HepG2 (cell line): ENCODE measurements around the gene GGNBP2. TPM values are rescaled to one million over a fixed set of nuclear protein-coding genes. Genes with fewer than 3 reads are reported as not detected.

ENCODE experiments used
- DMAP1 ChIP-seq: IDR thresholded peaks from 2 replicates; pipeline ENCODE4 v1.6.1; 2016
- MAFK ChIP-seq, 2 experiments: IDR thresholded peaks in 1 of 2; conservative IDR thresholded peaks in 1 of 2; 2 replicates each; pipeline ENCODE4 v1.6.1; 2011; ENCODE audit warnings: improper control_type of control experiment in 2 of 2, low read length in 2 of 2
- MIXL1 ChIP-seq: IDR thresholded peaks from 2 replicates; pipeline ENCODE4 v1.6.1; 2016
- NFE2 ChIP-seq: sonication (generic); formaldehyde crosslinking; IDR thresholded peaks from 2 replicates; pipeline ENCODE4 v1.4.0; 2020; ENCODE audit warnings: missing genetic modification reagents
- PRMT3 ChIP-seq: sonication (generic); formaldehyde crosslinking; IDR thresholded peaks from 2 replicates; pipeline ENCODE4 v1.8.1; 2022; ENCODE audit warnings: low read depth, mild to moderate bottlenecking, moderate library complexity, missing genetic modification reagents, borderline replicate concordance
- RAD51 ChIP-seq: fragments of 450-650 bp; IDR thresholded peaks from 2 replicates; pipeline ENCODE4 v1.6.1; 2016; ENCODE audit warnings: borderline replicate concordance
- SAFB2 ChIP-seq: sonication (generic); formaldehyde crosslinking; IDR thresholded peaks from 2 replicates; pipeline ENCODE4 v1.5.1; 2020; ENCODE audit warnings: missing genetic modification reagents, low read depth, mild to moderate bottlenecking, borderline replicate concordance
- SIX4 ChIP-seq: sonication (generic); formaldehyde crosslinking; IDR thresholded peaks from 2 replicates; pipeline ENCODE4 v1.4.0; 2020; ENCODE audit warnings: missing genetic modification reagents
- STAG1 ChIP-seq: sonication (generic); formaldehyde crosslinking; IDR thresholded peaks from 2 replicates; pipeline ENCODE4 v1.4.0; 2020; ENCODE audit warnings: missing genetic modification reagents
- YEATS4 ChIP-seq: sonication (generic); formaldehyde crosslinking; IDR thresholded peaks from 2 replicates; pipeline ENCODE4 v1.4.0; 2020; ENCODE audit warnings: missing genetic modification reagents, borderline replicate concordance
- ZNF121 ChIP-seq: sonication (generic); formaldehyde crosslinking; IDR thresholded peaks from 2 replicates; pipeline ENCODE4 v1.5.0; 2020; ENCODE audit warnings: mild to moderate bottlenecking, missing genetic modification reagents
- ZNF558 ChIP-seq: sonication (generic); formaldehyde crosslinking; IDR thresholded peaks from 2 replicates; pipeline ENCODE4 v1.9.0; 2022; ENCODE audit warnings: mild to moderate bottlenecking, missing genetic modification reagents, borderline replicate concordance
- ZNF749 ChIP-seq: sonication (generic); formaldehyde crosslinking; IDR thresholded peaks from 2 replicates; pipeline ENCODE4 v1.8.0; 2022; ENCODE audit warnings: mild to moderate bottlenecking, missing genetic modification reagents, moderate library complexity, borderline replicate concordance
- ZNF773 ChIP-seq: sonication (generic); formaldehyde crosslinking; IDR thresholded peaks from 2 replicates; pipeline ENCODE4 v1.4.0; 2020; ENCODE audit warnings: missing genetic modification reagents, borderline replicate concordance
- polyA plus RNA-seq, 8 experiments: library from polyadenylated mRNA; depleted of rRNA in 3 of 8; stranded (reverse) in 7 of 8; unstranded in 1 of 8; fragments of >200 nt; fragmentation: Illumina TruSeq in 4 of 8; extraction: Trizol in 4 of 8; gene quantifications; 2 replicates each; pipeline versions ENCODE4 v1.2.1 to v1.2.3, GENCODE V29; 2011 to 2016; ENCODE audit warnings: low read depth in 4 of 8, missing spikeins in 1 of 8, mixed read lengths in 1 of 8; ENCODE audit not compliant: insufficient read depth in 1 of 8
- total RNA-seq, 5 experiments: library from RNA; depleted of rRNA; stranded (reverse); fragments of >200 nt; fragmentation: Illumina TruSeq; extraction: Trizol; gene quantifications; 2 replicates each; pipeline ENCODE4 v1.2.3, GENCODE V29; 2016; ENCODE audit warnings: low read depth in 1 of 5
- TF ChIP-seq, protein P1 (sequence below): sonication (generic); formaldehyde crosslinking; IDR thresholded peaks from 2 replicates; pipeline ENCODE4 v1.5.0; 2020; ENCODE audit warnings: mild to moderate bottlenecking, missing genetic modification reagents, borderline replicate concordance
- TF ChIP-seq, protein P2 (sequence below): IDR thresholded peaks from 2 replicates; pipeline ENCODE4 v1.6.1; 2016; ENCODE audit warnings: missing compliant biosample characterization, missing genetic modification reagents, borderline replicate concordance
- TF ChIP-seq, protein P3 (sequence below): sonication (generic); formaldehyde crosslinking; IDR thresholded peaks from 2 replicates; pipeline ENCODE4 v1.4.0; 2020; ENCODE audit warnings: missing genetic modification reagents
- TF ChIP-seq, protein P4 (sequence below): sonication (generic); formaldehyde crosslinking; IDR thresholded peaks from 2 replicates; pipeline ENCODE4 v1.5.0; 2020; ENCODE audit warnings: missing genetic modification reagents

GGNBP2 gene
- total and polyA plus RNA-seq, 2 of the 13 experiments (the other 11 are each of a cell fraction or from before 2014, with no cell fraction given), result 53.3 to 84.2 TPM

DNA sequence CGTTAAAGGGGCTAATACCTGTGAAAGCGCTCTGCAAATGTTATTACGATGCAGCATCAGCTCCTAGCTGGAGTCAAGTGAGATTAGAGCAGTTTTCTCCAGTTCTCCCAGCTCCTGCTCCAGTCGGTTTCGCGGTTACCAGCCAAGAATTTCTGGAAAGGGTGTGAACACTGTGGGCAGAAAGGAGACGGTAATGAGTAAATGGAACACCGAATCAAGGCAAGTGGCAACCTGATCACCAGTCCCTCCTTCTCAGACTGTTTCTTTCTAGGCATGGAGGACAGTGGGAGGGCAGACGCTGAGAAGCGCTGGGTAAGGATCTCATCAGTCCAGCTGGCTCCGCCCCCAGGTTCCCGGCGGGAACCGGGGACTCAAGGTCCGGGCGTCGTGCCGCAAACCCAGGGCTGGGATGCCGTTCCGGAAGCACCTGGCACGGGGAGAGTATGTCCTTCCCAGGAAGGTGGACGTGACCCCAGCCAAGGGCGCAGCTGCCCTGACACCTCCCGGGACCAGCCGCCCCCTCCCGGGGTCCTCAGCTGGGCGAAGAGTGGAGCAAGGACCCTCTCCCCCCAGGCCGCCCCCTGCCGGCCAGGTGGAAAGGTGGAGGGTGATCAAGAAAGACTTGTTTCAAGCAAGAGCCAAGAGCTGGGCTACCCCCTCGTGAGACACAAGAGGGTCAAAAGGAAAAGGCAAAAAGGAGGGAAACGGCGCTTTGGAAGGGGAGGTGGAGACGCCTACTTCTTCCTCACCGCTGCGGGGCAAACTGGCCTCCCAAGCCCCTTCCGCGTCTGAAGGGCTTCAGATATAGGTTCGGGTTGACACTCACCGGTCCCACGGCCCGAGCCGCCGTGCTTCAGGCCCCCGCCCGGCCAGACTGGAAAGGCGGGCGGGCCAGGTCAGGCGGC is 10.5 kb upstream of the GGNBP2 start (continued):
- no peak for TF ChIP-seq SAFB2
- no peak for TF ChIP-seq STAG1 (CRISPR knock-in tag)
- no peak for TF ChIP-seq RAD51
- no peak for TF ChIP-seq MAFK (conservative IDR thresholded peaks at IDR 0.05 in 1 of 2, IDR thresholded peaks at IDR 0.05 in 1 of 2; ENCODE audit: low read length in 2 of 2)
- TF ChIP-seq, protein P1, sequence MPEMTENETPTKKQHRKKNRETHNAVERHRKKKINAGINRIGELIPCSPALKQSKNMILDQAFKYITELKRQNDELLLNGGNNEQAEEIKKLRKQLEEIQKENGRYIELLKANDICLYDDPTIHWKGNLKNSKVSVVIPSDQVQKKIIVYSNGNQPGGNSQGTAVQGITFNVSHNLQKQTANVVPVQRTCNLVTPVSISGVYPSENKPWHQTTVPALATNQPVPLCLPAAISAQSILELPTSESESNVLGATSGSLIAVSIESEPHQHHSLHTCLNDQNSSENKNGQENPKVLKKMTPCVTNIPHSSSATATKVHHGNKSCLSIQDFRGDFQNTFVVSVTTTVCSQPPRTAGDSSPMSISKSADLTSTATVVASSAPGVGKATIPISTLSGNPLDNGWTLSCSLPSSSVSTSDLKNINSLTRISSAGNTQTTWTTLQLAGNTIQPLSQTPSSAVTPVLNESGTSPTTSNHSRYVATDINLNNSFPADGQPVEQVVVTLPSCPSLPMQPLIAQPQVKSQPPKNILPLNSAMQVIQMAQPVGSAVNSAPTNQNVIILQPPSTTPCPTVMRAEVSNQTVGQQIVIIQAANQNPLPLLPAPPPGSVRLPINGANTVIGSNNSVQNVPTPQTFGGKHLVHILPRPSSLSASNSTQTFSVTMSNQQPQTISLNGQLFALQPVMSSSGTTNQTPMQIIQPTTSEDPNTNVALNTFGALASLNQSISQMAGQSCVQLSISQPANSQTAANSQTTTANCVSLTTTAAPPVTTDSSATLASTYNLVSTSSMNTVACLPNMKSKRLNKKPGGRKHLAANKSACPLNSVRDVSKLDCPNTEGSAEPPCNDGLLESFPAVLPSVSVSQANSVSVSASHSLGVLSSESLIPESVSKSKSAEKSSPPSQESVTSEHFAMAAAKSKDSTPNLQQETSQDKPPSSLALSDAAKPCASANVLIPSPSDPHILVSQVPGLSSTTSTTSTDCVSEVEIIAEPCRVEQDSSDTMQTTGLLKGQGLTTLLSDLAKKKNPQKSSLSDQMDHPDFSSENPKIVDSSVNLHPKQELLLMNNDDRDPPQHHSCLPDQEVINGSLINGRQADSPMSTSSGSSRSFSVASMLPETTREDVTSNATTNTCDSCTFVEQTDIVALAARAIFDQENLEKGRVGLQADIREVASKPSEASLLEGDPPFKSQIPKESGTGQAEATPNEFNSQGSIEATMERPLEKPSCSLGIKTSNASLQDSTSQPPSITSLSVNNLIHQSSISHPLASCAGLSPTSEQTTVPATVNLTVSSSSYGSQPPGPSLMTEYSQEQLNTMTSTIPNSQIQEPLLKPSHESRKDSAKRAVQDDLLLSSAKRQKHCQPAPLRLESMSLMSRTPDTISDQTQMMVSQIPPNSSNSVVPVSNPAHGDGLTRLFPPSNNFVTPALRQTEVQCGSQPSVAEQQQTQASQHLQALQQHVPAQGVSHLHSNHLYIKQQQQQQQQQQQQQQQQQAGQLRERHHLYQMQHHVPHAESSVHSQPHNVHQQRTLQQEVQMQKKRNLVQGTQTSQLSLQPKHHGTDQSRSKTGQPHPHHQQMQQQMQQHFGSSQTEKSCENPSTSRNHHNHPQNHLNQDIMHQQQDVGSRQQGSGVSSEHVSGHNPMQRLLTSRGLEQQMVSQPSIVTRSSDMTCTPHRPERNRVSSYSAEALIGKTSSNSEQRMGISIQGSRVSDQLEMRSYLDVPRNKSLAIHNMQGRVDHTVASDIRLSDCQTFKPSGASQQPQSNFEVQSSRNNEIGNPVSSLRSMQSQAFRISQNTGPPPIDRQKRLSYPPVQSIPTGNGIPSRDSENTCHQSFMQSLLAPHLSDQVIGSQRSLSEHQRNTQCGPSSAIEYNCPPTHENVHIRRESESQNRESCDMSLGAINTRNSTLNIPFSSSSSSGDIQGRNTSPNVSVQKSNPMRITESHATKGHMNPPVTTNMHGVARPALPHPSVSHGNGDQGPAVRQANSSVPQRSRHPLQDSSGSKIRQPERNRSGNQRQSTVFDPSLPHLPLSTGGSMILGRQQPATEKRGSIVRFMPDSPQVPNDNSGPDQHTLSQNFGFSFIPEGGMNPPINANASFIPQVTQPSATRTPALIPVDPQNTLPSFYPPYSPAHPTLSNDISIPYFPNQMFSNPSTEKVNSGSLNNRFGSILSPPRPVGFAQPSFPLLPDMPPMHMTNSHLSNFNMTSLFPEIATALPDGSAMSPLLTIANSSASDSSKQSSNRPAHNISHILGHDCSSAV (CRISPR knock-in tag), result no peak
- TF ChIP-seq, protein P2, sequence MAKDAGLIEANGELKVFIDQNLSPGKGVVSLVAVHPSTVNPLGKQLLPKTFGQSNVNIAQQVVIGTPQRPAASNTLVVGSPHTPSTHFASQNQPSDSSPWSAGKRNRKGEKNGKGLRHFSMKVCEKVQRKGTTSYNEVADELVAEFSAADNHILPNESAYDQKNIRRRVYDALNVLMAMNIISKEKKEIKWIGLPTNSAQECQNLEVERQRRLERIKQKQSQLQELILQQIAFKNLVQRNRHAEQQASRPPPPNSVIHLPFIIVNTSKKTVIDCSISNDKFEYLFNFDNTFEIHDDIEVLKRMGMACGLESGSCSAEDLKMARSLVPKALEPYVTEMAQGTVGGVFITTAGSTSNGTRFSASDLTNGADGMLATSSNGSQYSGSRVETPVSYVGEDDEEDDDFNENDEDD (CRISPR knock-in tag), result peak; percentile 84
- TF ChIP-seq, protein P3, sequence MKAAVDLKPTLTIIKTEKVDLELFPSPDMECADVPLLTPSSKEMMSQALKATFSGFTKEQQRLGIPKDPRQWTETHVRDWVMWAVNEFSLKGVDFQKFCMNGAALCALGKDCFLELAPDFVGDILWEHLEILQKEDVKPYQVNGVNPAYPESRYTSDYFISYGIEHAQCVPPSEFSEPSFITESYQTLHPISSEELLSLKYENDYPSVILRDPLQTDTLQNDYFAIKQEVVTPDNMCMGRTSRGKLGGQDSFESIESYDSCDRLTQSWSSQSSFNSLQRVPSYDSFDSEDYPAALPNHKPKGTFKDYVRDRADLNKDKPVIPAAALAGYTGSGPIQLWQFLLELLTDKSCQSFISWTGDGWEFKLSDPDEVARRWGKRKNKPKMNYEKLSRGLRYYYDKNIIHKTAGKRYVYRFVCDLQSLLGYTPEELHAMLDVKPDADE, result no peak
- no peak for TF ChIP-seq YEATS4 (CRISPR knock-in tag)
- TF ChIP-seq SIX4, result no peak
- TF ChIP-seq, protein P4, sequence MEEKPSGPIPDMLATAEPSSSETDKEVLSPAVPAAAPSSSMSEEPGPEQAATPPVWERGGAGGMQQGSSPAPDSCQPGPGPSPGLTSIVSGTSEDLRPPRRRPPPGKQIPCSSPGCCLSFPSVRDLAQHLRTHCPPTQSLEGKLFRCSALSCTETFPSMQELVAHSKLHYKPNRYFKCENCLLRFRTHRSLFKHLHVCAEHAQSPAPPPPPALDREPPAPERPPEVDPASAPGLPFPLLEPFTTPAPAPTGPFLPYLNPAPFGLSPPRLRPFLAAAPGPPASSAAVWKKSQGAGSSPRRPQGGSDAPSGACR (CRISPR knock-in tag), result no peak; the same call in 1 of the 2 replicates
- TF ChIP-seq NFE2 (CRISPR knock-in tag), result no peak
- TF ChIP-seq PRMT3 (CRISPR knock-in tag), result peak; percentile 74; the same call in 1 of the 2 replicates
- no peak for TF ChIP-seq MIXL1 (CRISPR knock-in tag)
- TF ChIP-seq DMAP1, result no peak
- no peak for TF ChIP-seq ZNF121 (CRISPR knock-in tag)
- TF ChIP-seq ZNF558 (CRISPR knock-in tag), result 0 out of 2 replicates have a peak, but pooled peaks have one; percentile 25
- no peak for TF ChIP-seq ZNF773 (CRISPR knock-in tag)
- TF ChIP-seq ZNF749 (CRISPR knock-in tag), result no peak
